T-helper 2 cell (primary cell): ENCODE results near the gene FGF4.

Experiments
- DNase-seq, 5 experiments: peaks; one replicate each; pipeline versions ENCODE4 v3.0.0 to v3.0.0-alpha.2; 2012 to 2022

Gene FGF4

DNA sequence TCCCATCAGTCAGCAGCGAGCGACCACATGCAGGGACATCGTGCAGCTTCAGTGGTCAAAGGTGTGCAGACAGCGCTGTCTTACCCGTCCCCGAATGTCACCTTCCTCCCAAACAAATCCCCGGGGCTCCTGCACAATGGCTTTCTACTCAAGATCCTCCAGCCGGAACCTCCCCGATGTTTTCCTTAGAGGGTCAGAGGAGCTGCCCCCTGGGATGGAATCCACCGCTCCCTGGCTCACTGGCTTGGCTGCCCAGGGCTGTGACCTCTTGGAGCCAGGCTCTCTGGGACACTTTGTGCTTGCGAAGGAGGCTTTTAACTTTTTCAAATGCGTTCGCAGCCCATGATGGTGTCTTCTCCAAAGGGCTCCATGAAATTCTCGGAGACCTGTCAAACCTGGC, 54.0 kb downstream of the FGF4 start:
- no peak for DNase-seq
